Stimulated activated CD8-positive, alpha-beta memory T cell treated with anti-CD3 and anti-CD28 coated beads, Interleukin-2, amount 100 ng/mL, for 1 hour (primary cell): ENCODE results near the gene MTERF4.
"Not testable (repeated sequence)": the region's sequence is repeated elsewhere in the genome, so short reads cannot be mapped to it uniquely, and the experiment has no call there.

ENCODE experiments used
- DNase-seq, 2 donors: peaks; one replicate each; pipeline ENCODE4 v3.0.0-alpha.2; 2020; ENCODE audit warnings: low read depth in 2 of 2

Gene MTERF4

GRCh38 chr2:241110607-241111439 is 8.7 kb upstream of the MTERF4 start:
- DNase-seq = no peak

DNA sequence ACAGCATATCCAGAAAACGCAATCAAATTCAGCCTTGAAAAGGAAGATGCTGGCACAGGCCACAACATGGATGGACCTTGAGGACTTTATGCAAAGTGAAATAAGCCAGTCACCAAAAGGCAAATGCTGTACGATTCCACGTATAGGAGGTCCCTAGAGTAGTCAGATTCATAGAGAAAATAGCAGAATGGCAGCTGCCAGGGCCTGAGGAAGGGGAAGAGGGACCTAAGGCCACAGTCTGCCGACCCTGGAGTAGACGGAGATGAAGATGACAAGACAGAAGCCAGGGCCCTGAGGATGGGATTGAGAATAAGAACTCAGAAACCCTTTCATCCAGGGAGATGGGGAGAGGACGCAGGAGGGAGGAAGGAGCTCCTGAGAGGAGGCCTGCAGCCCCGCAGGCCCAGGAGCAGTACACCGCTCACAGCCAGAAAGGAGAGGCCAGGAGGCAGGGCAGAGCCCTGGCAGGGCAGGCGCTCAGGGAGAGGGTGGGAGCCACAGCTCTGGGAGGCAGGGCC is 8.1 kb upstream of the MTERF4 start:
- DNase-seq = no peak

GRCh38 chr2:241109210-241110088 is 7.4 kb upstream of the MTERF4 start:
- DNase-seq = no peak

DNA sequence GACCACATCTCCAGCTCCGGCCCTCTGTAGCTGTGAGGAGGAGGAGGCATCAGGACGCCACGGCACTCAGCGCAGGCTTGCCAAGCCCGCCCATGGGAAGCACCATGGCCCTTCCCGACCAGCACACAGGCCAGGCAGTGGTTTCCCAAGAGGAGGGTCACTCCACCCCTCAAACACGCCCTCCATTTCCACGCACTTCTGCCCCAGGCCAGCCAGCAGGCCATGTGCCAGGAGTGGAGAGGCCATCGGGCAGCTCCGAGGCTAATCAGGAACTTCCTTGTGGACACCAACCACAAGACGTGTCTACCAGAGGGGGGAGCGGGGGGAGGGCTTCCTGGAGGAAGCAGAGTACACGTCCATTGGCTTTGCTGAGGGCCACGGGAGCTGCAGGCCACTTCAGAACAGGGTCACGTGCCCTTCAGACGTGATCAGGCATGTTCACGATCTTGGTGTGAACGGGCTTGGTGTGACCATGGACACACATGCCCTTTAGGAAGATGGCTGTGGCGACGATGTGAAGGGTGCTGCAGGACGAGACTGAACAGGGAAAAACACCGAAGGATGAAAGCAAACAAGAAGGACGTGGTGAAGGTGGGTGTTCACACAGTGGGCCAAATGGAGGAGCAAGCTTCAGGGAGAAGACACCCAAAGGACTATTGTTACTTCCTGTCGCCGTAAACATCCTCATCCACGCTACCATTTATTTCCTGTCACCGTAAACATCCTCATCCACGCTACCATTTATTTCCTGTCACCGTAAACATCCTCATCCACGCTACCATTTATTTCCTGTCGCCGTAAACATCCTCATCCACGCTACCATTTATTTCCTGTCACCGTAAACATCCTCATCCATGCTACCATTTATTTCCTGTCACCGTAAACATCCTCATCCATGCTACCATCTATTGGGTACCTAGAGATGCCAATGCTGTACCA is 6.5 kb upstream of the MTERF4 start:
- DNase-seq = no peak

DNA sequence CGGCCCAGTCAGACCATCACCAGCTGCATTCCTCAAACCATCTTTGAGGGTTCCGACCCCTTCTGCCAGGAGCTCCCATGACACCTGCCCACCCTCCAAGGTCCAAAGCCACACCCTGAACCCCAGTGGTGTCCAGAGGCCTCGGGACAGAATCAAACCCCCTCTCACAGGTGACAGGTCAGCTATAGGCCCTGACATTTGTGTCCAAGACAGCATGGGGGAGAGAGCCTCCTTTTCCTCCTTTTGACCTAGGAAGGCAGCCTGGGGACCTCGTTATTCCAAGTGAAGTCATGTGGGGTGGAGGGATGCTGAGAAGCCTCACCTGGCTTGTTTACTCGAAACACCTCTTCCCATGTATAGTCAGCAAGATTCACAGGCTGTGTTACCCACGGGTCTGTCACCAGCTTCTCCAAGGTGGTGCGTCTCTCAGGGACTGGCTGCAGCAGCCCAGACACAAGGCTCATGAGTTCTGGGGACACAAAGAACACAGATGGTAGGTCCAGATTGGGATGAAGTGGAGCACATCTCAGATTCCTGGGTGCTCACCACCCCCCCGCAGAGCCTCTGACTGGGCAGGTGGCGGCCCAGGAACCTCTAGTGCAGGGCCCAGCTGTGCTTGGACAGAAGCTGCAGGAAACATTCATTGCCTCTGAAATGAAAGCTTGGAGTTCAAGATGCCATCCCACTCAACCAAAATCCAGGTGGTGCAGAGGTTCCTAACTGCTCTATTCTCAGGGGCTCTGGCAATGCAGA is 5.1 kb upstream of the MTERF4 start:
- no peak for DNase-seq

DNA sequence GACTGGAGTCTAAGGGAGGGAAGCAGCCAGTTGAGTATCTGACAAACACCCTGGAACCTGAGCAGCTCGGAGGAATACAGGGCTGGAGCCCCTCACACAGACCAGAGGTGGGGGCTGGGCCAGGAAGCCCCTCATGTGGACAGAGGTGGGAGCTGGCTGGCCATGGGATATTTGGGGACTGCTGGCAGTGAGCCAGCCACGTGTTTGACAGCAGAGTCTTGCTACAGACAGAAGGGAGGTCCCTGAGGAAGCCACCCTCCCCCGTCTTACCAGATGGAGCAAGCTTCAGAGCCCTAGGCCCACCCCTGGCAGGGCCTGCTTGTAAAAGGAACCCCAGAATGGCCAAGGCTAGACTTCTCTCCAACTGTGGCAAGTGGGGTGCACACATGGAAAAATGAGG is 3.6 kb upstream of the MTERF4 start:
- DNase-seq = no peak

DNA sequence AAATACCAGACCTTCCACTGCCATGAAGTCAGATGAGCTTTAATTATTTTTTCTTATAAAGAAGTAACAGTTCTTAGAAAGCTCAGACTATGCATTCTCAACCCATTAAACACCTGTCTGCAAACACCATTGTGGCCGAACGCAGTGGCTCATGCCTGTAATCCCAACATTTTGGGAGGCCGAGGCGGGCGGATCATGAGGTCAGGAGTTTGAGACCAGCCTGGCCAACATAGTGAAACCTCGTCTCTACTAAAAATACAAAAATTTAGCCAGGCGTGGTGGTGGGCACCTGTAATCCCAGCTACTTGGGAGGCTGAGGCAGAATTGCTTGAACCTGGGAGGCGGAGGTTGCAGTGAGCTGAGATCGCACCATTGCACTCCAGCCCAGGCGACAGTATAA is 2.5 kb upstream of the MTERF4 start:
- not testable (repeated sequence) for DNase-seq

GRCh38 chr2:241103176-241103595 is 1.1 kb upstream of the MTERF4 start:
- no peak for DNase-seq

DNA sequence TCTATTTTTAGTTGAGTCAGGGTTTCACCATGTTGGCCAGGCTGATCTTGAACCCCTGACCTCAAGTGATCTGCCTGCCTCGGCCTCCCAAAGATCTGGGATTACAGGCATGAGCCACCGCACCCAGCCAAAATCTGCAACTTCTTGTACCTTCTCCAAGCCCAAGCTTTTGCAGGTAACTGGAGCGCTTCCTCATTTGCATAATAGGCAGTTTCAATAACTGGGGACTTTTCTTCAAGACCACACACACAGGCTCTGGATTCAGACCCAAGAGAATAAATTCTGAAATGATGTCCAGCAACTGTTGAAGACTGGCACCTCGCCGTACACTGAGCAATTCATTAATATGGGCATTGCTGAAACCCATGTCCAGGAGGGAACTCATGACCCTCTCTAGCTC is 2.8 kb downstream of the MTERF4 start:
- no peak for DNase-seq

- no peak for DNase-seq
These were observed 5.1 kb downstream of the MTERF4 start for GRCh38 chr2:241096979-241097378.

DNA sequence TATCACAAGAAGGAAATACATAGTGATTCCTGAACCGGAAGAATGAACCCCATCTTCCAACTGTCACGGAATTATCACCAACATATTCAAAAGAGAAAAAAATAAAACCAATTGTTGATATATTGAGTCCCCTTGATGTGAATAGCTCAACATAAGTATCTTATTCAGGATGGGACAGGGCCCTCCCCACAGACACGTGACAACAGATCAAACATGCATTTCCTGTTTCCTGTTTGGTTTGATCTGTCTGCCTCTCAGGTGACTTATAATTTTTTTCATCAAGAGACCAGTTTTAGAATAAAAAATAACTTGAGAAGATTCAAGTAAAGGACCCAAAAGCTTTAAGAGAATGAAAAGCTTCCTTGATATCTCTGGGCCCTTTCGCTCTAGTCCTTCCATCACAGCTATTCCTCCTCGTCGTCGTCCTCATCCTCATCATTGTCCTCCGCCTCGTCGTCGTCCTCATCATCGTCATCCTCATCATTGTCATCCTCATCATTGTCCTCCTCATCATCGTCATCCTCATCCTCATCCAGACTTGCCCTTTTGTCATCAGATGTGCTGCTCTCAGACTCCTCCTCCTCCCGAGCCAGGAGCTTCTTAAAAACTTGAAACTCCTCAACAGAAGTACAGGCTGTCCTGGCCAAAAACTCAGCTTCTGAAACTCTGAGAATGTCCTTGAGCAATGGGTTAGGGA is 6.3 kb downstream of the MTERF4 start:
- peak in 1 of 2 donors; percentile 23 for DNase-seq

GRCh38 chr2:241094924-241095420 is 7.1 kb downstream of the MTERF4 start:
- DNase-seq = no peak

GRCh38 chr2:241094172-241094571 is 7.9 kb downstream of the MTERF4 start:
- DNase-seq = no peak

GRCh38 chr2:241093133-241093781 is 8.8 kb downstream of the MTERF4 start:
- DNase-seq = not testable (repeated sequence)

DNA sequence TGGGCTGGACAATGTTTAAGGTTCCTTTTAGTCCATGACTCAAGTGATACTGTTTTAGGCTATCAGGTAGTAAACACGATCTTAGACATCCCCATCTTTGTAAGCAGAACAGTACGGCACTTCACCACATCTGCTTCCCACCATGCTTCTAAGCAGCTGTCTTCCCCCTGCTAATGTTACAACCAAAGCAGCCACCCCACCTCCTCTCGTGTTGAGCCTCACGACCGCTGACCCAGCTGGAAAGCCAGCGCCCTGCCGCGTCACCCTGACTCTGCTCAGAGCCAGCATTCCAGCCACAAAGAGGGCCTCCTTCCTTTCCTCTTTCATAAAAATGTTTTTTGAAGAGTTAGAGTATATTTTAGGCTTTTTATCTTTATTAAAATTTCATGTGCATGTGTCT is 9.4 kb downstream of the MTERF4 start:
- no peak for DNase-seq

GRCh38 chr2:241091734-241092445 is 10.2 kb downstream of the MTERF4 start:
- no peak for DNase-seq

- DNase-seq = no peak
These were observed 10.9 kb downstream of the MTERF4 start for GRCh38 chr2:241091201-241091600.

- DNase-seq = no peak
These were observed 13.0 kb downstream of the MTERF4 start for GRCh38 chr2:241088791-241089732.
